Stimulated activated CD4-positive, alpha-beta T cell treated with anti-CD3 and anti-CD28 coated beads, TNF-alpha, amount 100 ng/mL, for 48 hours (primary cell): ENCODE results near the gene GPR162.

Experiments used
- DNase-seq, 3 donors: peaks; one replicate each; pipeline ENCODE4 v3.0.0-alpha.2; 2020; ENCODE audit warnings: low read depth in 3 of 3

GPR162 gene

GRCh38 chr12:6834873-6835272 lies 13.3 kb downstream of the GPR162 start:
- DNase-seq = no peak

DNA sequence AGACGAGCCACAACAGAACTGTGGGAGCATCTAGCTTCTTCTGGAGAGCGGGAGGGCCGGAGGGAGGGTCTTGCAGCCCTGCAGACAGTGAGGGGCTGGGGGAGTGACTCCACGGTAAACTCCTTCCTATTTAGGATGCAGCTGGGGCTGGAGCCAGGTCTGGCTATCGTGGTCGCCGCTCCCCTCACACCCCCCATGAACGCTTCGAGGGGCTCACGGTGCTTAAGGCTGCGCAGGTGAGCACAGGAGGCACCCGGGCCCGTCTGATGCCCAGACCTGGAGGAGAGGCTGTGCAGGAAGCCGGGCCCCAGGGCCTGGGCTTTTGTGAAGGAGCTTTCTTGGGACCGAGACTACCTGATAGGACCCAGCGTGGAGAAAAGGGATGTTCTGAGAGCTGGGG lies 15.2 kb downstream of the GPR162 start:
- no peak for DNase-seq

GRCh38 chr12:6837370-6838060 lies 15.9 kb downstream of the GPR162 start:
- no peak for DNase-seq

GRCh38 chr12:6838854-6839253 lies 17.2 kb downstream of the GPR162 start:
- no peak for DNase-seq

- no peak for DNase-seq
Observed at GRCh38 chr12:6839482-6840201, 18.0 kb downstream of the GPR162 start.

DNA sequence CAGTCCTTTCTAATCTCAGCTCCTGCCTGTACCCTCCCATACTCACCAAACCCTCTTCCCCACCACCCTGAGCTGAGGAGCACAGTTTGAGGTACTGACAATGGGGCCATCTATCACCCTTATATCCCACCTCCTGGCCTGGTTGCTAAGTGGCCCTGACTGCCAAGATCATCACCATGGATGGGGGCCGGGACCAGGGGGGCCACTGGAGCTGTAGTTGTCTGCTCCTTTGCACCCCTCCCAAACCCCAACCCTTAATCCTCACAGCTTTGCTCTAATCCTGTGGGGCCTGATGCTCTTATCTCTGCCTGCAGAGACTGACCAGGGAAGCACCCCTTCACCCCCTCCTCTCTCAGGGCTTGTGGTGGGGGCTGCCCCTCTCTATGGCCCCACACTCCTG lies 18.7 kb downstream of the GPR162 start:
- DNase-seq = no peak

- no peak for DNase-seq
Observed at GRCh38 chr12:6840761-6841515, 19.3 kb downstream of the GPR162 start, which contains the start of gene GNB3. TSS of gene GNB3 (plus strand) at chr12:6840925. CDS start at chr12:6841288, 363 bp downstream.

DNA sequence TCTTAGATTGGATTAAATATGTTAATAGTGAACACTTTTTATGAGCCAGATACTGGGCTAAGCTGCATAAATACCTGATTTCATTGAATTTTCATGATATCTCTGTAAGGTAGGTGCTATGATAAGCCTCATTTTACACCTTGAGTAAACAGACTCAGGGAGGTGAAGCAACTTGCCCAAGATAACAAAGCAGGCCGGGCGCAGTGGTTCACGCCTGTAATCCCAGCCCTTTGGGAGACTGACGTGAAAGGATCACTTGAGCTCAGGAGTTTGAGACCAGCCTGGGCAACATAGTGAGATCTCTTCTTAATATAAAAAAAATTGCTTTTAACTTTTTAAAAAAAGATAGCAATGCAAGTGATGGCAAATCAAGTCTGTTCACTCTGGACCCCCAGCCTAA lies 20.5 kb downstream of the GPR162 start:
- no peak for DNase-seq

GRCh38 chr12:6843118-6843902 lies 21.7 kb downstream of the GPR162 start:
- no peak for DNase-seq

GRCh38 chr12:6845395-6845794 lies 23.8 kb downstream of the GPR162 start:
- DNase-seq = no peak

DNA sequence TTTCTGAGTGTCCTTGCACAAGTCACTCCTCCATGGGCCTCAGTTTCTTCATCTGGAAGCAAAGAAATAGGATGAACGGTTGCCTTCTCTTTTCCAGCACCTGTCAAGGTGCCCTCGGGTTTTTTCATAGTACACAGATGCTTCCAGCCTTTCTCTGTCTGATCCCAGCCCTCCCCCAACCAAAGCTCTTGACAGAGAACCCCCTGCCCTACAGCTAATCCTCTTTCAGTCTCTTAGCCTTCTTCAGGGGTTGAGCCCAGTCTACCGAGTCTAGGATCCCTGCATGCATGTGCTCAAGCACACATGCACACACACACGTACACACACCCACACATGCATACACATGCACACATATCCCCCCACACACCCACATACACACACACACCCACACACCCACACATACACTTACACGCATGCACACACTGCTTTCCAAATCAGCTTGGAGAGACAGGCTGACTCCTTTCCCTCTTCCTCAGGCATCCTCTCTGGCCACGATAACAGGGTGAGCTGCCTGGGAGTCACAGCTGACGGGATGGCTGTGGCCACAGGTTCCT lies 24.8 kb downstream of the GPR162 start:
- DNase-seq = no peak

DNA sequence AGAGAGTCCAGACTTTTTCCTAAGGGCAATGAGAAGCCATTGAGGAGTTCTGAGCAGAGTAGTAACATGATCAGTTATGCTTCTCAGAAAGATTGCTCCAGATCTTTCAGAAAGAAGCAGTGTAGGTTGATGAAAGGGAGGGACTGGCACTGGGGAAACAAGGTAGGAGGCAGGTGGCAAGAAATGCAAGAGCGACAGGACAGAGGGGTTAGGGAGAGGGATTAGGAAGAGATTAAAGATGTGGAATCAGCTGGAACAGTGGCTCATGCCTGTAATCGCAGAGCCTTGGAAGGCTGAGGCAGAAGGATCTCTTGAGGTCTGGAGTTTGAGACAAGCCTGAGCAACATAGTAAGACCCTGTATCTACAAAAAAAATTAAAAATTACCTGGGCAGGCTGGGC lies 26.1 kb downstream of the GPR162 start:
- no peak for DNase-seq

- DNase-seq = no peak
Observed at GRCh38 chr12:6849427-6849826, 27.8 kb downstream of the GPR162 start.

GRCh38 chr12:6849976-6850560 lies 28.4 kb downstream of the GPR162 start:
- no peak for DNase-seq

DNA sequence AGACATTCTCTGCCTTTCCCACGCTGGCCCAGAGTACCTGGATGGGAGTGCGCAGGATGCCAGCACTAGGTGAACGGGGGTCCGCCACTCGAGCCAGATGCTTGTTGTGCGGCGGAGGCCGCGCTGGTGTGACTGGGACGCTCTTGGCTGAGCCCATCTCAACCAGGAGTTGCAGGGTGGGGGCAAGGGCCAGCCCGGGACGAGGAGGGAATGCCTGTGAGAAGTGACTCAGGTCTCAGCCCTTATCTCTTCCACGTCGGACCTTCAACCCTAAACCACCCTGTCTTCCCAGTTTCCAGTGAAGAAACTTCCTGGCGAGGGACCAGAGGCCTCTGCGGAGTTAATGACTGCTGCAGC lies 29.2 kb downstream of the GPR162 start:
- DNase-seq = no peak

DNA sequence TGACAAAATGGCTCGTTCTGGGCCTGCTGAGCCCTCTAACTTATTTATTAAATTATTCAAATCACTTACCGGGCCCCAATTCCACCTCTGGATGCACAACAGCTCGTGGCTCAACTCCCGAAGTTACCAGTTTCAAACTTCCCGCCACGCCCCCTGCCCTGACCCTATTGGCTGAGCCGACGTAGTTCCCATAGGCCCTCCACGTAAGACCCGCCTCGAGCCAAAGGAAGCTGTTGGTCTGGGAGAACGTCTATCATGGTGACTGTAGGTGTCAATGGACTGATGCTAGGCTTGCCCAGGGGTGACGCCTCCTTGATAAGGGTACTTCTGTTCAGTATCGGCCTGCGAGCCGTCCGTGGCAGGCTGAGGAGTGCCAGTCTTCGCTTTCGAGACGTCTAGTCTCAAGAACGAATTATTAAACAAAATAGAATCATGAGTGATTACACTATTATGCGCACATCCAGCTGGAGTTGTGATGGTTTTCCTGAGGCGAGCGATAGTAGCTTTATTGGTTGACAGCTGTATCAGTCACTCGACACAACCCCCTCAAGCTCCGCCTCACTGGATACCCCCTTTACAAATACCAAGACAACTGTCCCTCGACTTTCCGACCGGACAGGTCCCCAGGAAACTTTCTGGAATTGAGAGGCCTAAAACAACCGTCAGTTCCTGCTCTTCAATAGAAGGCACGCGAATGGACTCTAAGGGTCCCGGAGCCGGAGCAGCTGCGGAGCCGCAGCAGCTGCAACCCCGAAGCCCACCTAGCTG lies 29.7 kb downstream of the GPR162 start, which contains the start of gene CDCA3:
Gene CDCA3 (minus strand): TSS at position 134 of the 768 bp plus-strand sequence. CDS start 334 bp downstream, outside the sequence.
- peak; percentile 89 to 94 (median 92) for DNase-seq

DNA sequence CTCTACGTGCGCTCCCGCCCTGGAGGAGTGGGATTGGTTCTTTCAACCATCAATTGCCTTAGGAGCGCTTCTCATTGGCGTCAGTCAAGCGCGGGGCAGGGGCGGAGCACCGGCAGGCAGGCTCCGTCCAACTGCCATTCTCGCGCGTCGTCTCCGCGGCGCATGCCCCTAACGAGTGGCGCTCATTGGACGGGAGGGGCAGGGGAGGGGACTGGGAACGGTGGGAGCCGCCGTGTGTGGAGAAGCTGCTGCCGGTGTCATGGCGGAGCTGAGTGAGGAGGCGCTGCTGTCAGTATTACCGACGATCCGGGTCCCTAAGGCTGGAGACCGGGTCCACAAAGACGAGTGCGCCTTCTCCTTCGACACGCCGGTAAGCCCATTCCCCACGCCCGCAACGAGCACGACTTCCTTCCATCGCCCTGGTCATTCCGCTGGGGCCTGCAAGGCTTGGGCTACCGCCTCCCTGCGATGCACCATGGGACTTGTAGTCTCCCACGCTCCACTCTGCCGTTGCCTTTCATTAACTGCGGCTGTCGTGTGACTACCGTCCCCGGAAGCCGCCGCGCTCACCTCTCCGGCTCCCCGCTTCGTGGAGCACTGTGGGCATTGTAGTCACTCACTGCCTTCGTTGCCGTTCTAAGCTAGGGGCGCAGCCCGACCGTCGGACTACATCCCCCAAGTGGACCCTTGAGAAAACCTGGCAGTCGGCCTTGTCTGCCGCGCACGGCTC lies 30.5 kb downstream of the GPR162 start, which contains the start of gene USP5:
Gene USP5 (plus strand): TSS at position 230 of the 730 bp plus-strand sequence. CDS start 30 bp downstream, at position 260.
- peak; percentile 93 to 98 (median 97) for DNase-seq

DNA sequence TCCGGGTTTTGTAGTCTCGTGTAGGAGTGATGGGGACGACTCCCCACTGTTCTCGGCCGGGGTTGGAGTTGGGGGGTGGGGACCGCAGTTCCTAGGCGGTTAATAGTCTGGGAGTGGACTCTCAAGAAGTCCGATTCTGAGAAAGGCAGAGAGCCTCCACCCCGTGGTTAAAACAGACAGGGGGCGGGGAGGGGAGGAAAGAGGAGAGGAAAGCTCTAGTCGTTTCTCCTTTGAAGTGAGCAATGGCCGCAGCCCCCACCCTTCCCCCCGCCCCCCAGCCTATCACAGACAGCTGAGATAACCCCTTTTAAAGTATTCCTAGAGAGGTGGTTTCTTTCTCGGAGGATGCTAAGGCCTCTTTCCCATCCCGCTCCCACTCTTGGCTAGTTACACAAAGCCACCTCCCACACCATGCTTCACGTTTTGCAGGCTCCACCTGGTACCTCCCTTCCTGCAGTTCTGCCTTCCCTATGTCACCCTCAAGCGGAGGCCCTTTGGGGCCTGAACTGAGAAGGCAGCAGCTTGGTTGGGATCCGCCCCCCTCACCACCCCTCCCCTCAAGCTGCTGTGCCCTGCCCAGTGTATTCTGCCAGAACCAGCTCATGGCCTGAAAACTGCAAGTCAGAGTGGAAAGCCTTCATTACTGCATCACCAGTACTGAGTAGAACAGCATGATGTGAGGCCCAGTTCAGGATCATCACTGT lies 31.2 kb downstream of the GPR162 start:
- DNase-seq = peak; percentile 49 to 76 (median 73)

GRCh38 chr12:6853626-6854025 lies 32.0 kb downstream of the GPR162 start:
- DNase-seq = no peak
